DMS 273 treated with DMSO at 0.1 percent for 48 hours (cell line): ENCODE measurements around the gene FOXP4.

Experiments
- DNase-seq: peaks from one replicate; lab custom pipeline; 2025; lab: John Stamatoyannopoulos, UW

The FOXP4 gene, protein sequence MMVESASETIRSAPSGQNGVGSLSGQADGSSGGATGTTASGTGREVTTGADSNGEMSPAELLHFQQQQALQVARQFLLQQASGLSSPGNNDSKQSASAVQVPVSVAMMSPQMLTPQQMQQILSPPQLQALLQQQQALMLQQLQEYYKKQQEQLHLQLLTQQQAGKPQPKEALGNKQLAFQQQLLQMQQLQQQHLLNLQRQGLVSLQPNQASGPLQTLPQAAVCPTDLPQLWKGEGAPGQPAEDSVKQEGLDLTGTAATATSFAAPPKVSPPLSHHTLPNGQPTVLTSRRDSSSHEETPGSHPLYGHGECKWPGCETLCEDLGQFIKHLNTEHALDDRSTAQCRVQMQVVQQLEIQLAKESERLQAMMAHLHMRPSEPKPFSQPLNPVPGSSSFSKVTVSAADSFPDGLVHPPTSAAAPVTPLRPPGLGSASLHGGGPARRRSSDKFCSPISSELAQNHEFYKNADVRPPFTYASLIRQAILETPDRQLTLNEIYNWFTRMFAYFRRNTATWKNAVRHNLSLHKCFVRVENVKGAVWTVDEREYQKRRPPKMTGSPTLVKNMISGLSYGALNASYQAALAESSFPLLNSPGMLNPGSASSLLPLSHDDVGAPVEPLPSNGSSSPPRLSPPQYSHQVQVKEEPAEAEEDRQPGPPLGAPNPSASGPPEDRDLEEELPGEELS

DNA sequence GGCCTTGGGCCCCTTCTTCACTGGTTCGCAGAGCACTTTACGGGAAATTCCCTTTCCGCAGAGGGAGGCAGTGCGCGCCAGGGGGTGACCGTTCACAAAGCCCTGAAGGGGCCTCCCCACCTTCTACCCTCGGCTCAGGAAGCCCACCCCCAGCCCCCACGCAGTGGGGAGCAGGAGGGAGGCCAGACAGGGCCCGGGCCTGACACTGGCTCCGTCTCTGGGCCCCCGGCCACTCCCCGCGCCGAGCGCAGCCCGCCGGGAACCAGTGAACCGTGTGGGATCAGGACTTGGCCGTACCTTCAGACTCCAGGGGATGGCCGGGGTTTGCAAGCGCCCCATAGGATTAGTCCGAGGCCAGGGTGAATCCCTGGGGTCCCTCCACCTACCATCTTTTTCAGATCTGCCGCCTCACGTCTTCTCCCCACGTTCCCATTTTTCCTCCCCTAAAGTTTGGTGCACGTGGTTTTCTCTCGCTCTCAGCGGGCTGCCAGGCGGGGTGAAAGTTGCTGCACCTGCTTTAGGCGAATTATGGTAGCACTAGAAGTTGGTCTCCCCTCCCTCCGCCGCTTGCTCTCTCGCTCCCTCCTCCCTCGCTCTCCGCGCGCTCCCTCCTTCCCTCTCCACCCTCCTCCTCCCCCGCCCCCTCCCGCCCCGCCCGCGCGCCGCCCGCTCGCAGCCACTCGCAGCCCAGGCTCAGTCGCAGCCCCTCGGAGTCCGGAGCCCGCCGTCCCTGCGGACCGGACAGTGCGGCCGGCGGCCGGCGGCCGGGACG lies at the start of gene FOXP4:
TSS of gene FOXP4 (plus strand) at position 679 of the 772 bp plus-strand sequence. CDS start 19,380 bp downstream, outside the sequence.
- DNase-seq = peak; percentile 86

DNA sequence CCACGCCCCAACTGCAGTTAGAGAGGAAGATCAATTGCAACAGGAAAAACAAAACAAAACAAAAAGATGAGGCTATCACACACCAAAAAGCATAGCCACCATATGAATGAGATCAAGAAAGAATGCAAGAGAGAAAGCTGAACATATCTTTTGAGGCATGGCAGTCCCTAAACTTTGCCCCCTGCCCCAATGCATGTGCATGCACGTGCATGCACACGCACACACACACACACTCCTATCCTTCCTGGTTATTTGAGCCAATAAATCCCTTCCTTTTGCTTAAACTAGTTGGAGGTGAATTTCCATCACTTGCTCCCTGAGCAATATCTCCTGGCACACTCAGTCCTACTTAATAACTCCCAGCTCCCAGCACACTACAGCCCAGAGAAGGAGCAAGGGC lies 48.6 kb upstream of the FOXP4 start:
- DNase-seq = no peak

DNA sequence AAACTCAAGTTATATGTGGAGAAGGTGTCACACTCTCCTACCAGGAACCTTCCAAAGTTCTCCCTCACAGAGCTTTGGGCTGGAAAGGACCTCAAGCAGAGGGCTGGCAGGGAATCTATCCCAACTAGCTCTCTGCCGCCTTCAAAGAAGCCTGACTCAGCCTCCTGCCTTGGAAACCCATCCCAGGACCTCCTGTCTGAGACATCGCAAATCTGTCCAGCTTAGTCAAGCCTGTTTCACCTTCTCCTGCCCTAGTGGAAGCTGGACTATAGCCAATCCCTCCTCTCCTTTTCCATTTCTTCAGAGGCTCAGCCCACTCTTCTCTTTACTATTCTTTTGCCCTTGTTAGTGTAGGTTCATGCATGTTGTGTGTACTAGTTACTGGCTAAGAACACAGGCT lies 48.2 kb upstream of the FOXP4 start:
- DNase-seq = no peak

DNA sequence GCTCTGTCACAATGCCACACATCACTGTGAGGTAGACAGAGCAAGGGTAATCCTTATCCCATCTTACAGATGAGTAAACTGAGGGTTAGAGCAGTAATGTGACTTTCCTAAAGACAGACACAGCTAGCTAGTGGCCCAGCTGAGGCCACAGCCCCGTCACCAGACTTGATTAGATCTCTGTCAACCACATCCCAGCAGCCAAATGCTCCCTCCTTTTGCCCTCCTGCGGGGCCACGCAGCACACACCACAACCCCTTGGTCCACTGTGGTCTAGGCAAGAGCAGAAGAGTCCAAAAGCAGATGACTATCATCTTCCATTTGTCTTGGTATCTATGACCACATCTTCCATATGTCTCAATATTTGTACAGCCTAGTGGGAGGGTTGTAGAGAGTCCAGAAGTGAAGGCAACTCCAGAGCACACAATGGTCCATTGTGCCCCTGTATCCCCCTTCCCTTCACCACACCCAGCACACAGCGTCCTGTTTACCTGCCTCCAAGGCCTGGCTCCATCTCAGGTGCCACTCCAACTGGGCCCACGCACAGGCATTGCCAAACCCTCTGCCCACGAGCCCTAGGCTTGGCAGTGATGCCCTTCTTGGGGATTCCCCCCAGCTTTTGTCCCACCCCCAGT lies 47.1 kb upstream of the FOXP4 start:
- no peak for DNase-seq

DNA sequence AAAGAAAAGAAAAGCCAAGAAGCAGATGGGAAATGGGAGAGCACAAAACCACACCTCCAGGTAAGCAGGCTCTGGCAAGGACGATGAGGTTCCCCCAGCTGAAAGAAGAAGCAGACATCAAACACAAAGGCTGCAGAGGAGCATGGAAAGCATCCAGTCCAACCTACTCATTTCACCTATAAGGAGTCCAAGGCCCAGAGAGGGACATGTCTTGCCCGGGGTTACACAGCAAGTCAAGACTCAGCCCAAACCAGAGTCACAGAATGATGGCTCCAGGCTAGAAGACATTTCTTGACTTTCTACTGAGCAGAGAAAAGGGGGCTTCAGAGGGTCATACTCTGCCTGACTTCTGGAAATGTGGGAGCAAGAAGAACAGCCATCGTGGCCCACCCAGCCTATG lies 45.6 kb upstream of the FOXP4 start:
- no peak for DNase-seq

DNA sequence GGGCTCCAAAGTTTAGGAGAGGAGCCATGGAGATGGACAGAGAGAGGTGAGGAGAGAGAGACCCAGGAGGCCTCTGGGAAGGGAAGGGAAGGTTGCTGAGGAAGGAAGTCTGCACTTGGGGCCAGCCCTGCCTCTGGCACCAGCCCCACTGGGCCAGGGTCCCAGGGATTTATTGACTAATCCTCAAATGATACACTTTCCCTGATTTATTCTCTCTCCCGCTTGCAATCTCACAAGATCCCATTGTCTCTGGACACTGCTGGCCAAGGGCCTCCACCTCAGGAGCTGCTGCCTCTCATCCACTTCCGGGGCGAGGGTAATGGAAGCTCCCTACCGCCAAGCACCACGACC lies 43.6 kb upstream of the FOXP4 start:
- DNase-seq = no peak

DNA sequence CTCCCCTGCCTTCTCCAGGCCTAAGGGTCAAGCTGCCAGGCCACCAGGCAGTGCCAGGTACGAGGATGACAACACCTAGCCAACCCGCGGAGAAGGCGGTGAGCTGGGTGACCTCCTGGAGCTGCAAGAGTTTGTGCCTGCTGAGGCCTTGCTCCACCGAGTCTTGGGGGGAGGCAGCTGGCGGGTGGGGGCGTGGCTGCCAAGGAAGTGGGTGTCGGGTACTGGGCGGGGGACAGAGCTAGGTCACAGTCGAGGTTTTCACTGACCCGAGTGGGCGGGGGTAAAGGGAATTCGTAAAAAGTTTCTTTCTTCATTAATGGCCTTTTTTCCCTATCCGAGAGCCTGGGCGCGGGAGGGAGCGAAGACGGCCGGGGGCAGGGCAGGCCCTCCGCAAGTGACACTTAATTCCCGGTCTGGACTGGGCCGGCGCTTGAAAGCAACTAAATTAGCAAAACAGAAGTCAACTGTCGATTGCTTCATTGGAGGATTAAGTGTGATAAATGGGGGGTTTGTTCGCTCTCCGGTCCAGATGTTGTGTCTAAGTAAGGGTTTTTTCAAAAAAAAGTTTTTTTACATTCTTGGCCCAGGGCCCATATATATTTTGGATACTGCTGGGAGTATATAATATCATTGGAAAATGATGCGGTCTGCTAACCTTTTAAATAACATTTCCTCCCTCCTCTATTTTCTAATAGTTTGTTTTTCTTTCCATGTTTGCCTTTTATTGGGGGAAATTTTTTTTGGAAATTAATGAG lies 43.1 kb upstream of the FOXP4 start:
- no peak for DNase-seq

DNA sequence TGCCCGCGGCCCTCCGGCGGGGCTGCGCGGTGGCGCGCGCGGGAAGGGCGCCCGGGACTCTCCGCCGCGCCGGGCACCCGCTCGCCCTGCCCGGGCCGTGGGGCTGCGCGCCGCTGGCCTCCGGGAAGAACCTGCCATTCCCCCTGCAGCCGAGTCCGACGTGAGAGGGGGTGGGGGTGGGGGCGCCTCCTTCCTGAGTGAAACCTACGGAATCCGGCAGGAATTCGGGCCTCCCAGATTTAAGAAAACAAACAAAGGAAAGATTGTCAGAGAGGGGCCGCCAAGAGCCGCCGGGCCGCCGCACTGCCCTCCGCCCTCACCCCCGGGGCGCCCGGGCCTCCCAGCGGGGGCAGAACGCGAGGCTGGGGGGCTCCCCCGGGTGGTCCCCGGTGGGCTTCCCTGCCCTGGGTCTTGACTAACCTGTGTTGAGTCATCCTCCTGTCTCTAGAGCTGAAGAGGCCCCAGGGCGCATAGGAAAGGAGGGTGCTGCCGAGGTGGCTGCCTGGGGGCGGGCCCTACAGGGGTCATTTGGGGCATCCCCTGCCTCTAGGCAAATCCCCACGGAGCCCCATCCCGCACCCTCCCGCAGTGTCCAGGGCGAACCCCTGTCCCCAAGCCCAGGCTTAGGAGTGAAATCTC lies 42.2 kb upstream of the FOXP4 start:
- no peak for DNase-seq

DNA sequence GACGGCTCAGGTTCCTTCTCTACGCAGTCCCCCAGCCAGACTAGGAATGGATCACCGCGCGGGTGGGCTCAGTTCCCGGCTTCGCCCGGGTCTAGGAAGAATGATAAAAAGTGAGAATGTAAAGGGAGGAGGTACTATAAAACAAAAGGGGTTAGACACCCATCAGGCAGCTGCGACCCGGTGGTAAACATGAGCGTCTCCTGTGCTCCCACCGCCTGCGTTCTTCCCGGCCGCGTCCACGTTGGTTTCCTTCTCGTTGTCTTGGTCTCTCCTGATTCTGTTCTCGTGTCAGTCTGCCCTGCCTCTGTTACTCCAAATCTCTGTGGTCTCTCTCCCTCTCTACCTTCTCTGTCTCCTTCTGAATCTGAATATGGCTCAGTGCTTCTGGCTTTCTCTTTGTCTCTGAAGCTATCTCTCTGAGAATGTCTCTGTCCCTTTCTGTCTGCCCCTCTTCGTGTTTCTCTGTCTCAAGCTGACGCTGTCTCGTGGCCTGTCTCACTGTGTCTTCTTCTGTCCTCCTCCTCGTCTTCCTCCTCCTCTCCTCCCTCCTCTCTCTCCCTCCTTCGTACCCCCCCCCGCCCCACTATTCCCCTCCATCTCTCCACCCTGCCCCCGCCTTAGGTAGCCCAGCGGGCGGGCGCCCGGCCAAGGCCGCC lies 41.6 kb upstream of the FOXP4 start:
- no peak for DNase-seq

DNA sequence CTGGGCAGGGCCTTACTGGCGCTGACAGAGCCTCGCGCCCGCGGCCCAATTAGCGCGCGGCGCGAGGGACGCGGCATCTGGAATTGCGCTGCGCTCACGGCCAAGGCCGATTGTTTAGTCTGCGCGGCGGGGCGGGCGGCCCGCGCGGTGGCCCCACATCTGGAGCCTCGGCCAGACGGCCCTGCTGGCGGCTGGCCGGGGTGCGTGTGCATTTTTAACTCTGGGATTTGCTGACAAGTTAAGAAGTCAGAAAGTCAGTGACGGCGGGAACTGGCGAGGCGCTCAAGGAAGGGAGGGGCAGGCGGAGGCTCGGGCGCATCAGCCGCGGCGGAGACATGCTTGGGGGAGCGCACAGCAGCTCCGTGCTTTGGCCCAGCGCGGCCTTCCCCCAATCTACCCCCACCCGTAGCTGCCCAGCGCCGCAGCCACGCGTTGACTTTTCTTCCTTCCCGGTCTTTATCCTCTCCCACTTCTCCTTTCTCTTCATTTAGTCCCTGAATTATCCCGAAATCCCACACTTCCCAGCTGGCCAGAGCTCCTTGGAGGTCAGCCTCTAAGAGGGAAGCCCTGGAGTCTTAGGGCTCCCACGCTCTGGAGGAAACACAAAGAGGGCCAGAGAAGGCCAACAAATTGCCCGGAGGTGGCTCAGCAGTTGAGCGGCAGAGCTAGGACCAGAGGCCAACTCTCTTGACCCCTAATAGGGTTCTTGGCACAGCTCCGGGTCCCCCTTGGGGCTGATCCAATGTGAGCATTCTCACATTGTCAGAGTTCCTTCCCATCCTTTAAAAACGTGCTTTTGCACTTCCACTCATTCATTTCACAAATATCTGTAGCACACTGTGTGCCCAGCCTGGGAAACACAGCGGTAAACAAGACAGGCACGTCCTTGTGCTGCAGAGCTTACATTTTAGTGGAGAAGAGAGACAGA lies 40.8 kb upstream of the FOXP4 start:
- peak; percentile 30 for DNase-seq

DNA sequence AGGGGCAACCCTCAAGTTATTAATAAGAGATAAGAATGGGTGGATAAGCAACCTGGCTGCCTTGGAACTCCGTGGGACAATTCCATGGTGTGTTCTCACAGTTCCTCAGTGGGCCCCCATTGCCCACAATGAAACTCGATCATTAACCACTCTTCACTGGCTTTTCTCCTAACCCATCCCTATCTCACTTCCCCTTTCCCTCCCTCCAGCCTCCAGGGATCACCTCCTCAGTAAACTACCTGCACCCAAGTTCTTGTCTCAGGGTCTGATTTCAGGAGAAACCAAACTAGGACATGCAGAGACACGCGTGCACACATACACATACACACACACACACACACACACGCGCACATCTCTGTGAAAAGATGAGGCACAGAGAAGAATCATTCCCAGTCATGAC lies 37.7 kb upstream of the FOXP4 start:
- DNase-seq = no peak

DNA sequence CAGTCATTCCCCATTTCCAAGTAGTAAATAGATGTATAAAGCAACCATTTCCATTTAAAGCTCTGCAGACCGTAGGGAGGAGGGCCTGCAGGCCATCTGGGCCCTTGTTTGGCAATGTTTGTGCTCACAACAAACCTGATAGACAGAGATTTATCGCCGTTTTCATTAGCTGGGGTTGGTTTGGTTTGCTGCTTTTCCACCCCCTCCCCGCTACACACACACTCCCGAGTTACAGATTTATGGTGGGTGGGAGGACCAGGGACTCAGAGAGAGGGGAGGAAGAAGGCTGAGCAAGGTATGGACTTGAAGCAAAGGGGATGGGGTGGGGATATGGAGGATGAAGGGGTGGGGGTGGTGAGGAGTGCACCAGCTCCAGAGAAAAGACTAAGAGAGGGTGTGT lies 36.6 kb upstream of the FOXP4 start:
- no peak for DNase-seq

DNA sequence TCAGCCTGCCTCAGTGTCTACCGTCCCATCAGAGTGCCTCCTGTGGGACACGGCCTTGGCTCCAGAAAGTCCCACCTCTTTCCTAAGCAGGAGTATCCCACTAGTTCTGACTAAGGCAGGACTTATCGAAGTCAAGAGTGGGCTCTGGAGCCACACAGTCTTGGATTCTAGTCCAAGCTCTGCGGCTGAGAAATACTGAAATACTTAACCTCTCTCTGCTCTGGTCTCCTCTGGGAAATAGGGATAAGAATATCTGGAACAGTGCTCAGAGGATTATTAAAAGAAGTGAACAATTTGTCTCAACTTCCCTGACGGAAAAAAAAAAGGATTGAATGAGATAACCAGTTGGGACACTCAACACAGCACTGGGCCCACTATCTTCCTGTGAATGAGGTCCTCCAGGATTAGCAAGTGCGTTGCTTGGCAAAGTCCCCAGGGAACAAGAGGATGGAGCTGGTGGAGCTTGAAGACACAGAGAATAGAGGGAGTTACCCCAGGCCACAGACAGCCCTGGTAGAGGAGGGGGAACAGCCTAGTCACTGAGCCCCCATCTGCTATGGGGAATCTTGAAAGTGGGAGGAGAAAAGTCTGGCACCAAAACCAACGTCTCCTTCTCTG lies 34.6 kb upstream of the FOXP4 start:
- DNase-seq = no peak

DNA sequence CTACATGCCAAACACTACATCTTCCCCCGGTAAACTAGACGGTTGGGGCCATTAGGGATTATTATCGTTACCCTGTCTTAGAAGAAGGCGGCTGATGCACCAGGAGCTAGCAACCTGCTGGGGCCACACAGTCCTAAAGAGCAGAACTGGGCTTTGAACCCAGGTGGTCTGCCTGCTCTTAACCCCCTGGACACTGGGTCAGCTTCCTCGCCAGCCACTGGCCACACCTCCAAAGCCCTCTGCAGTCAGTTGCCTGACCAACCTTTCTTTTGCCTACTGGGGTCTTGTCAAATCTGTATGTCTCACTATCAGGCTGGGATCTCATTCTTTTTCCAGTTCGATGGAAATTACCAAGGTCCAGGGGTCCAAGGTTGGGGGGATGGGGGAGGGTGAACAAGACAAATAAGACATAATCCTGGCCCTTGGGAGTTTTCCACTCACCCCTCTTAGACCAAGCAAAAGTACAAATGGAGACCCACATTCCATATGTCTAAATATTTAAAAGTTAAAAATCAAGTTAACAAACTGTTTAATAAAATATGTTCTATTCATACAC lies 34.0 kb upstream of the FOXP4 start:
- DNase-seq = no peak

DNA sequence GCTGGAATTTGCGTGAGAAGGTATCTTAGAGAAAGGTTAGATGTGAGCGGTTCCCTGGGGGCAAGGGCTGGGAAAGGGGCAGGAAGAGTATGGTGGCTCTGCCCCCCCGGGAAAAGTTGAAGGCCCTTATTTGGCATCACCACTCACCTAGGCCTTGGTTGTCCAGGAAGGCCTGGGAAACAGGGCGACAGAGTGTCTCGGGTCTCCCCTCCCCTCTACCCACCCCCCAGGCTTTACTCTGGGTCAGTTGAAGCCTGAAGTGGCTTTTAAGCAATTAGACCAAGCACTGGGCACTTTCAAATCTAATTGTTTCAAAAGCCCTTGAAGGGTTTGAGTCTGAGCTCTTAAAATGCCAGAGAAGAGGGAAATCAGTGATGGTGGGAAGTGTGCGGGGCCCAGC lies 30.2 kb upstream of the FOXP4 start:
- DNase-seq = no peak

DNA sequence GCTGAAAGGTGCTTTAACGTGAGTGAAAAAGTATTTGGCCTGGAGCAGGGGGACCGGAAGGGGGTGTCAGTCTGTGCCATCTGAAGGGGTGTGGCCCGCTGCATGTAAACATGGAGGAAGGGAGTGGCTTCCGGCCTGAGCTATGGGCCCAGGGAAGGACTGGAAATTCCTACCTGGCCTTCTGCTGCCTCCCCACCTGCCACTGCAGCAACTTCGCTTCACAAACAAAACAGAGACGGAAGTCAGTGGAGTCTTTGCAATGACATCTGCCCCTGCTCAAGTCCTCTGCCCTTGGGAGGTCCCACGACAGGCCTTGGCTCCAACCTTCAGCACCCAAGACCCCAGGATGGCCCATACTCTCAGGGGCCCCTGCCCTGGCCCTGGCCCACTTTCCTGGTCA lies 28.1 kb upstream of the FOXP4 start:
- no peak for DNase-seq

DNA sequence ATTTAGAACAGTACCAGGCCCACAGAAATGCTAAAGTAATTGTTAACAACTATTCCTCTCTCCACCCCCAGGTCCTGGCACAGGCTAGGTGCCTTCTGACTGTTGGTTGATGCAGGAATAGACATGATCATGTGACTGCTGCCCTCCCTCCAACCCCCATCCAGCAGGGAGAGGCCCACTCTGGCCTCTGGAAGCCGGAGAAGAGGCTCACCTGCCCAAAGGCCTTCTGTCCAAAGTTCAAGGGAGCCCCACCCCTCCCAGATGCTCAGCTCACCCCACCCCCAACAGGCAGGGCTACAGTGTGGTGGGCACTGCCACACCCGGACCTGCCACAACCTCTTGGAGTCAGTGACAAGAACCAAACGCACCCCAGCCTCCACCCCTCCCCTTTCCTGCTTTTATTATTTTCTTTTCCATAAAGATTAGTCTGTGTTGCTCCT lies 26.9 kb upstream of the FOXP4 start:
- DNase-seq = no peak

DNA sequence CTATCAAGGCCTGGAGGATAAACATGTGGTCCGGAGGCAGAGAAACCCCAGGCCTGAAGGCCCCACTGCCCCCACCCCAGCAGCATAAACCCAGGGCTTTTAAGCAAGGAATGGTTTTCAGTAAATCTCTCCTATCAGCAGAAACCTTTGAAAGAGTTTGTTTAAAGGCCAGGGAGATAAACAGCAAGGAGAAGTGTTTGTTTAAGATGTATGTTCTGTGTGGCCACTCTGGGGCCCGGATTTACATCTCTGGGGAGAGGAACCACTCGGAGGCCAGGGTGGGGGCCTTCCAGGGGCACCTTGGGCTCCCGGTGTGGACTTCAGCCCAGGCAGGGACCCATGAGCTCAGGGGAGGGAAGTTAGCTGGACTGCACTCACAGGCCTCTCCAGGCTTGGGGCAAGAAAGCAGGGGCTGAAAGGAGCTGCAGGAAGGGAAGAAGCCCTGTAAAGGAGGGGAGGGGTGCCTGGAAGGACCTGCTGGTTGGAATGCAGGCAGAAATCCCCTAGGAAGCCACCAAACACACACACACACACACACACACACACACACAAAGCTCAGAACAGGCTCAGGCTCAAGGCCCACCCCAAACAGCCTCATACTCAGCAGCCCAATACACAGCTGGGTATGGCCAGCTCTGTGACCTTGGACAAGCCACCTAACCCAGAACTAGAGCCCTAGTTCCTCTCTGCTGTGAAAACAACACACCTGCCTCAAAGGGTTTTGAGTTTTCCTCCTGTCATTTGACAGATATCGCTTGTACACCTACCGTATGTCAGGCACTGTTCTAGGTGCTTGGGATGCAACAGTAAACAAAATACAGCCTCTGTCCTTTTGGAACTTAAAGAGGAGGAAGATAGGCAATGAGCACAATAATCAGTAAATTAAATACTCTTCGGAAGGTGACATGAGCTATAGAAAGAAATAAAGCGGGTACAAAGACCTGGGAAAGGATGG lies 26.2 kb upstream of the FOXP4 start:
- DNase-seq = no peak
